PC-3 (cell line): ENCODE measurements around the gene HEPN1.

Experiments
- EZH2 ChIP-seq: fragments of 300-600 bp; sonication (generic); IDR thresholded peaks from one replicate; pipeline ENCODE4 v1.6.1; 2017; ENCODE audit warnings: antibody characterized with exemption, mild to moderate bottlenecking, low read length; ENCODE audit not compliant: unreplicated experiment
- EZH2phosphoT487 ChIP-seq: fragments of 300-600 bp; sonication (generic); IDR thresholded peaks from 2 replicates; pipeline ENCODE4 v1.6.1; 2018; ENCODE audit warnings: mild to moderate bottlenecking, antibody characterized with exemption, low read length, borderline replicate concordance
- TF ChIP-seq, protein P1 (sequence below): fragments of 300-600 bp; sonication (generic); conservative IDR thresholded peaks from 2 replicates; pipeline ENCODE4 v1.5.1; 2017; ENCODE audit warnings: antibody characterized with exemption, low read depth, mild to moderate bottlenecking, low read length

DNA sequence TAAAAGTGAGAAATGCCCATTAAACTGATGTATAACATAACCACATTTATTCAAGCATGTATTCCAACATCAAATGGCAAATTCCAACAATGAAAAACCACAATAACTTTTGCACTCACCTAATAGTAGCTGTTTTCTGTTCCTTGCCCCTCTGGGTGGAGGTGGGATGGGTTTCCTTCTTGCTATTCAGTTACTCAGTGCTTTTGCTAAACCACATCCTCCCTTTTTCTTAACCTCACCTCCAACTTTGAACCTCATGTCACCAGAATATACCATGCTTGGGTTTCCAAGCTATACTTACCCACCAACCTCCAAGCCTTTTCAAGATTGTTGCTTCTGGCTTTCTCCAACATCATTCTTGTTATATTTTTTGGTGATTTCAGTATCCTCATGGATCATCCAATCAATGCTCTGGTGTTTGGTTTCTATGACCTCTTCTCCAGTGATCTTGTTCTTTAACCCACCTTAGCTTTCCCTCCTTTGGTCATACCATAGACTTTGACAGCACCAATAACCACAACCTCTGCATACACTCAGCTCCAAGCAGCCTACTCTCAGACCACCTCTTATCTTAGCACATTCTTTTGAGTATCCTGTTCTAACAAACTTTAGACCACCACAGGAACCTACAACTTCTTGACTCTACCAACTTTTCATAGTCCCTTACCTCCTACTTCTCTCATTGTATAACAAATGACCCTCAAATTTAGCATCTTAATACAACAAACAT, 31.7 kb downstream of the HEPN1 start:
- TF ChIP-seq, protein P1, sequence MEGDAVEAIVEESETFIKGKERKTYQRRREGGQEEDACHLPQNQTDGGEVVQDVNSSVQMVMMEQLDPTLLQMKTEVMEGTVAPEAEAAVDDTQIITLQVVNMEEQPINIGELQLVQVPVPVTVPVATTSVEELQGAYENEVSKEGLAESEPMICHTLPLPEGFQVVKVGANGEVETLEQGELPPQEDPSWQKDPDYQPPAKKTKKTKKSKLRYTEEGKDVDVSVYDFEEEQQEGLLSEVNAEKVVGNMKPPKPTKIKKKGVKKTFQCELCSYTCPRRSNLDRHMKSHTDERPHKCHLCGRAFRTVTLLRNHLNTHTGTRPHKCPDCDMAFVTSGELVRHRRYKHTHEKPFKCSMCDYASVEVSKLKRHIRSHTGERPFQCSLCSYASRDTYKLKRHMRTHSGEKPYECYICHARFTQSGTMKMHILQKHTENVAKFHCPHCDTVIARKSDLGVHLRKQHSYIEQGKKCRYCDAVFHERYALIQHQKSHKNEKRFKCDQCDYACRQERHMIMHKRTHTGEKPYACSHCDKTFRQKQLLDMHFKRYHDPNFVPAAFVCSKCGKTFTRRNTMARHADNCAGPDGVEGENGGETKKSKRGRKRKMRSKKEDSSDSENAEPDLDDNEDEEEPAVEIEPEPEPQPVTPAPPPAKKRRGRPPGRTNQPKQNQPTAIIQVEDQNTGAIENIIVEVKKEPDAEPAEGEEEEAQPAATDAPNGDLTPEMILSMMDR: no peak
- TF ChIP-seq EZH2 (no peak), EZH2phosphoT487 (no peak)
